HG03103 (cell line): ENCODE results near the gene CHD2.
"Not testable (repeated sequence)": the region's sequence is repeated elsewhere in the genome, so short reads cannot be mapped to it uniquely, and the experiment has no call there.

Experiments used
- ATAC-seq: cut with Tn5 transposase; IDR thresholded peaks from one replicate; pipeline ENCODE4 v1.9.1; 2021; ENCODE audit warnings: low read depth; ENCODE audit not compliant: unreplicated experiment

The CHD2 gene

DNA sequence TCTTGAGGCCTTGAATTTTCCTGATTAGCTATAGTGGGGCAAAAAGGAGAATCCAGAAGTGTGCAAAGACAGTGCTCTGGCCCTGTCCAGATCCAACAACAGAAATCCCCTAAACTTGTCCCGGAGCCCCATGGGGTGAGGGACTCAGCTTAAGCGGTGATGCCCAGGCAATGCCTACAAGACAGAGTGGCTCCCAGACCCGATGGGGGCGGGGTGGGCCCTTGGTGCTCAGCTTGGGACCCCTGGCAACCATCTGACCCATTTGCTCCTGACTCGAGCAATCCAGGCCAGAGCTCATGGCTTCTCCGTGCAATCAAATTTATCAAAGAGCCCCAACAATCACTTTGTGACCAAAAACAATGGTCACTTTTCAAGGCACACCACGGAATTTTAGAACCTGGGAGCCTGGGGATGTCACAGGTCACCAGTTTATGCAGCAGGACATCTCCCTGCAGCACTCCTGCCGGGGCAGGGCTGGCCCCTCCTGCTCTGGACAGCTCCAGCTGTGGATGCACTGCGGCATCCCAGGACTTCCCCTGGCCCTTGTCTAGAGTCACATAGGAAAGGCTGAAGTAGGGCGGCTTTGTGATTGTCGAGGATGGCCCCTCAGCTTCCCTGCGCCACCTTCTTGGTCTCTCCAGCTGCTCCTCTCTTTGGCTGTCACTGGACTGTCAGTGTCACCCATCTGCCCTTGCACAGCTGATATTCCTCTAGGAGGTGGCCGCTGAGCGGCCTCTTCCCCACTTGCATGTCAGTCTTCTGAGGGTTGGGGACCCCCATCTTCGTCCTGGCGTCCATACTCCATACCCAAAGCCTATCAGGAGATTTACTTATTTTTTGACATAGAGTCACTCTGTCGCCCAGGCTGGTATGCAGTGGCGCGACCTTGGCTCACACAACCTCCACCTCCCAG, 160.5 kb downstream of the CHD2 start:
- no peak for ATAC-seq

DNA sequence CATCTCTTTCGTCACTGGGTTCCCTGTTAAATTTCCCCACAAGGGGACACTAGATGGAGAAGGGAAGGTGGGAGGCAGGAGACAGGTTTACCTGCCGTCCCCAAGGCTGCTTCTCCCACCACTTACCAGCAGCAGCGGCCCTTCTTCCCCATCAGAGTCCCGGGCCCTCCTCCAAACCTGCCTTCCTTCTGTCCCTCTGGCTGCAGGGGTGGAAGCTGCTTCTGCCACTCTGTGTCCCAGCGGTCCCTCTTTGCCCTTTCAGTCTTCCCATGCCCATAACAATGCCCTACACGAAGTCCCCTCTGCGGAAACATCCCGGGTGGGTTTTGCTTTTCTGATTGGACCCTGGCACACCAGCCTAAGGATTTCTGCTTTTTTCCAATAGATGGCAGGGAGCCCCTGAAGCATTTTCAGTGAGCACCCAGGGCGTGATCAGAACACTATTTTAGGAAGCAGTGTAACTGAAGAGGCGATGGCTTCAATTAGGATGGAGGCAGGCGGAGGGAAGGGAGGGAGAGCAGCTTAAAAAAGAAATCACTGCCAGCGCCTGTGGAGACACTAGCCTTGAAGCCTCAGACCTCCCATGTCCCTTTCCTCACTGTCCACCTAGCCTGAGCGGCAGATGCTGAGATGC, 162.6 kb downstream of the CHD2 start:
- not testable (repeated sequence) for ATAC-seq

- no peak for ATAC-seq
Observed at GRCh38 chr15:93063262-93063671, 163.1 kb downstream of the CHD2 start.

GRCh38 chr15:93063796-93064690, 163.9 kb downstream of the CHD2 start:
- no peak for ATAC-seq

GRCh38 chr15:93065641-93066045, 165.5 kb downstream of the CHD2 start:
- ATAC-seq = no peak

DNA sequence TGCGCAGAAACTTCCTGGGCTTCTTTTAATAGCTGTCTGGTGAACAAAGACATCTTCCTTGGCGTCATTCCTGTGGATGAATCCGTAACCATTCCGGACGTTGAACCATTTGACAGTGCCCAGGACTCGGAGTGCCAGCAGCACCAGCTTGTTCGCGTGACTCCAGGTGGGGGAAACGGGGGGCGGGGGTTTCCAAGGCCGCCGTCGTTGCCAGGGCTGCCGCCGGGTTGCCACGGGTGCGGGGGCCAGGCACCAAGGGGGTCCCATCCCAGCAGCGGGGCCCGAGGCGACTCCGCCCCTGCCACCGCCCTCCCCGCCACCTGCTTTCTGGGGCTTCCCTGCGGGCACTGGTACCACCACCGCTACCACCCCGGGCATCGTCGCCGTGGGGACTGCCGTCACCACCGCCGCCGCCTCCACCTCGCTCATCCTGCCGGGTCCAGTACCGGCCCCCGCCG, 166.1 kb downstream of the CHD2 start:
- no peak for ATAC-seq

GRCh38 chr15:93066834-93067648, 166.9 kb downstream of the CHD2 start:
- ATAC-seq = no peak

DNA sequence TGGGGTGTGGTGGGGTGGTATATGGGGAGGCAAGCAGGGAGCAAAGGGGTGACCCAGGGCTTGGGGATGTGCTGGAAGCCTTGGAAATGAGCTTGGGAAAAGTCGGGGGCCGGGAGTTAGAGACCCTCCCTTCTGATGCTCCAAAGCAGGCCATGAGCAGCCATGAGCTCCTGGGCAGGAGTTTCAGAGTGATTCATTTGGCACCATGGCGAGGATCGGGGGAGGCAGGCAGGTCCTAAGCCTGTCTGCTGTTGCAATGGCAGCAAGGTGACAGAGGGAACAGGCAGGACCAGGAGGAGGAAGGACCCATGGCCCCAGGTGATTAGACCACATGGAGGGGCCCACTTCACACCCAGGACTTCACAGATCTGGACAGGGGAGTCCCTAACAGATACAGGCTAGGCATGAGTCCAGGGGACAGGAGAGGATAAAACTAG, 167.5 kb downstream of the CHD2 start:
- no peak for ATAC-seq

DNA sequence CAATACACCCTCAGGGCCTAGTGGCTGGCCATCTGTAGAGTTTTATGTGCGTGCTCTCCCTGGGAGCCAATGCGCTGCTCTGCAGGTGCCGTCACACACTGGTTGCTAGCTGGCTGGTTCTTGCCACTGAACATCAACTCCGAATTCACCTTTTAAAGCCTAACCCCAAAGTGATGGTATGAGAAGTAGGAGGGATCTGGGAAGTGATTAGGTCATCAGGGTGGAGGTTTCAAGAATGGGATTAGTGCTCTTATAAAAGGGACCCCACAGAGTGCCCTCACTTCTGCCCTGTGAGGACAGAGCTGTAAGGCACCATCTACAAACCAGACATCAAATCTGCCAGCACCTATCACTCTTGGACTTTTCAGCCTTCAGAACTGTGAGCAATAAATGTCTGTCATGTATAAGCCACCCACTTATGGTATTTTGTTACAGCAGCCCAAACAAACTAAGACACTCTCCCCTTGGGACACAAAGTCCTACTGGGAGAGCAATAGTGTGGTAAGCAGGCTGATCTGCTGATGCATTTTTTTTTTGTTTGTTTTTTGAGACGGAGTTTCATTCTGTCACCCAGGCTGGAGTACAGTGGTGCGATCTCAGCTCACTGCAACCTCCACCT, 168.6 kb downstream of the CHD2 start:
- ATAC-seq = no peak

DNA sequence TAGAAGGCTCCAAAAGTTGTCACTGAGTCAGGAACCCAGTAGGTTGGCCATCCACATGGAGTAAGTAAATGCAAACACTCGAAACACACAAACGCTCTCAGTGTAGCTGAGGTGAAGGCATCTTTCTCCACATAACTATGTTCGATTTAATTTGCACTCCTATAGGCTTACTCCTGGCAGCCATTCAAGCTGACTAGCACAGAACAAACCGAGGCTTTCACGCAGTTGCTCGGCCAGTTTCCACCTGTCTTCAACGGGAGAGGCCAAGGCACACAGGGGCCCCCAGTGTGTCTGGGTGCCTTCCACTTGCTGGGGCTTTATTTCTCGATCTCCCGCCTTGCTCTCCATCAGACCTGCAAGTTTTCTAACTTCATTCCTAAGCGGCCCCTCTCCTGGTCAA, 170.0 kb downstream of the CHD2 start:
- ATAC-seq = no peak

DNA sequence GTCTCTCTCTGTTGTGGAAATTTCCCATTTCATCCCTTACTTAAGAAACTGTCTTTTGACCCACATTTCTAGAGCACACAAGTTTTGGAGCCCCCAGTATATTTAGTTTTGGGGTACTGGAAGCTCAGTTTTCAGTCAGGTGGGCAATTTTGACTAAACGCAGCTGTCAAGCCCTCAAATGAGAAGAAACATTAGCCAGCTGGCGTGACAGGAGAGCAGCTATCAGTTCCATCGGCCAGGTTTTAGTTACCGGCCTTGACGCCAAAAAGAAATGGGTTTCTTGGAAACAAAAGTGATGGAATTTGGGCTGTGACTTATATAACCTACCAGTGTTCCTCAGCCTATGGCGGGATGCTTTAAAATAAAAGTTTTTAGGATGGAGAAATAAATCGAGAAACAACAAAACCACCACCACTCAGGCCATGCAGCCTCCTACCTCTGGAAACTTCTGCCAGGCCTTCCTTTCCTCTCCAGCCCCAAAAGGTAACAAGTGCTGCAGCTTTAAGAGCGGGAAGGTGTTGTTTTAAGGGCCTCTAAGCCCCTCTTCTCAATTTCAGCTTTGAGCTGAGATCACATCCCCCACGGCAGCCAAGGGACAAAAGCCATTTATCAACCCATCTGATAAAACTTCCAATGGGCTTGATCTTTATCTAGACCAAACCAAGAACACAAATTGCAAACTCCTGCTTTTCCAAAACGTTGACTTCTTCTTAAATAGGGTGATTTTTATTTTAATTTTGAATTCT, 170.6 kb downstream of the CHD2 start:
- ATAC-seq = no peak

DNA sequence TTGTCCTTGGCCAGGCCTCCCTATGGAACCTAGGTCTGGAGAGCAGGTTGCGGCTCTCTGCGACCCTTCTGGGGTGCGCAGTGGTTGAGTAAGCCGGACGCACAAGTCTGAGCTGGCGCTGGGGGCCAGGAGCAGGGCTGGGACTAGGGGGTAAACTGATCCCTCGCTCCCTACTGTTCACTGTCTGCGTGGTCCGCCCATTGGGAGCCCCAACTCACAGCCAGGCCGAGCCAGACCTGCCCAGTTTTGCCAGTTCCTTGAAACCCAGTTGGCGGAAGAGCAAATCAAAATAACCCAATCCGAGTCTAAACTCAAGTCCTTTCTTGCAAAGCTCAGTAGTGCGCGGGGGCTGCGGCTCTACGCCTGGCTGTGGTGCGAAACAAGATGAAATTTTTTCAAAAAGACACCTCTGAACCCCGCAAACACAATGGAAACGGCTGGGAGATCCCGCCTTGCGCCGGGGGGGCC, 171.4 kb downstream of the CHD2 start:
- ATAC-seq = no peak

DNA sequence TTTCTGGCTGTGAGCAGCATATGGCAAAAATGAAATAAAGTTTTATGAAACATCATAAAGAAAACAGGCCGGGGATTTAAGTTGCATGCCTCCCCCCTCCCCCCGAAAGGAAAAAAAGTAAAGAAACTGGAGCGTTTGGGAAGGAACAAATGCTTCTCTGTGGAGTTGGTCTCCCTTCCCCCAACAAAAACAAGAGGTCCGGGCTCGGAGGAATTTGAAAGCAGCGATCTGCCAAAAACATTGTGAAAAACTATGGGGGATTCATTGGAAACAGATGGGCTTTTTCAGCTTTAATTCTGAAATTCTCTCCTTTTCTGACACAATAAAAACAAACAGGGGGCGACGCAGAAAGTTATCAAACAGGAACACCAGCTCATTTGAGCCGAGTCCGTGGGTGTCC, 171.9 kb downstream of the CHD2 start:
- ATAC-seq = no peak

DNA sequence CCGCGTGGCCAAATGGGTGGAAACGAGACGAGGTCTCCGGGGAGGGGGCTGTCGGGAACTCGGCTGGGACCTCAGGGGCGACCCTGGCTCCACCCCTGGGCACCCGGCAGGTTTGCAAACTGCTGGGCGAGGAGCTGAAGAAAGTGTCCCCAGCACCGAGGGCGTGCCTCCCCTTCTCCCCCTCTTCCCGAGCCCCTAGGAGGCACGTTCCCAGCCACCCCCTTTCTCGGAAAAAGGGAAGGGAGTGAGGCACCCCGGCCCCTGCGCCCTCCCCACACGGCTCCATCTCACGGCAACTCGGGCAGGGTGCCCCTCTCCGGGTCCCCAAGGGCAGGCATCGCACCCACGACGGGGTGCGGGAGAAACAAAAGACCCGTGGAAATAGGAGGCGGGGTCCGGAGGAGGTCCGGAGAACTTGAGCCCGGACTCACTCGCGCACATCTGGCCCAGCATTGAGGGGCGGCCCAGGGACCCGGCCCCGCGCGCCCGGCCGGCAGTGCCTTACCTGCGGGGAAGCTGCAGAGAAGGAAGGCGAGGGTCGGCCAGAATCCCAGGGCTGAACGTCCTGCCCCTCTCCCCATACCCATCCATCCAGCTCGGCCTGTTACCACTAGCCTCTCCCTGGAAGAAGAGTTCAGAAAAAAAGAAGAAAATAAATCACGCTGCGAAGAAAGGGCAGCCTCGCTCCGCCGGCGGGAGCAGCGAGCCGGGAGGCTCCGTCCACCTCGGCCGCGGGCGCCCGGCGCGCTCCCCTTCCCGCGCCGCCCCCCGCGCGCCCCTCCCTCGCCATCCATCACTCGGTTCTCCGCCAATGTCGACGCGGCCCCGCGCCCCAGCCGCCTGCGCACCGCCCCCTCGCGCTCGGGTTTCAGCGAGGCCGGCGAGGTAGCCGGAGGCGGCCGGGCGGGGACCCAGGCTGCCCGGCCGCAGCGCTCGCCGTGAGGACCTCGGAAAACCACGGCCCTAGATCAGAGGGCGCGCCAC, 172.6 kb downstream of the CHD2 start:
- no peak for ATAC-seq

GRCh38 chr15:93073465-93073952, 173.4 kb downstream of the CHD2 start:
- no peak for ATAC-seq

GRCh38 chr15:93074599-93074998, 174.5 kb downstream of the CHD2 start:
- no peak for ATAC-seq

- ATAC-seq = no peak
Observed at GRCh38 chr15:93076217-93076616, 176.1 kb downstream of the CHD2 start.
